ENCODE data around the gene CLDN4.

CLDN4 gene

DNA sequence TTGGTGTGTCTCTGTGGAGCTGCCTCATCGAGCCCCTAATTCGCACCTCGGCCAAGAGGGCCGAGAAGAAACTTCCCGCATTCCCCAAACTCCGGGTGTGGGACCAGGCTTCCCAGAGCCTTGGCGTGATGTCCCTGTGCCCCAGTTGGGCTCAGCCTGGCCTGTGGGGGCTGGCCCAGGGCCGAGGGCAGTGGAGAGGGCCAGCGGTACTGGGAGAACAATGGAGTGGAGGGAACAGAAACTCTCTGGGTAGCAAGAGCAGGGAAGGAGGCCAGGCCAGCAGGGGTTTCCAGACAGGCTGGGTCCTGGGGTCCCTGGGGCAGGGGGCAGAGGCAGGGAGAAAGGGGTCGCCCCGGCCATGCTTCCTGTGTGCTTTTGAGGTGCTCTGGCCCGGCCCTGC is 46.2 kb downstream of the CLDN4 start:
- no peak for DNase-seq

DNA sequence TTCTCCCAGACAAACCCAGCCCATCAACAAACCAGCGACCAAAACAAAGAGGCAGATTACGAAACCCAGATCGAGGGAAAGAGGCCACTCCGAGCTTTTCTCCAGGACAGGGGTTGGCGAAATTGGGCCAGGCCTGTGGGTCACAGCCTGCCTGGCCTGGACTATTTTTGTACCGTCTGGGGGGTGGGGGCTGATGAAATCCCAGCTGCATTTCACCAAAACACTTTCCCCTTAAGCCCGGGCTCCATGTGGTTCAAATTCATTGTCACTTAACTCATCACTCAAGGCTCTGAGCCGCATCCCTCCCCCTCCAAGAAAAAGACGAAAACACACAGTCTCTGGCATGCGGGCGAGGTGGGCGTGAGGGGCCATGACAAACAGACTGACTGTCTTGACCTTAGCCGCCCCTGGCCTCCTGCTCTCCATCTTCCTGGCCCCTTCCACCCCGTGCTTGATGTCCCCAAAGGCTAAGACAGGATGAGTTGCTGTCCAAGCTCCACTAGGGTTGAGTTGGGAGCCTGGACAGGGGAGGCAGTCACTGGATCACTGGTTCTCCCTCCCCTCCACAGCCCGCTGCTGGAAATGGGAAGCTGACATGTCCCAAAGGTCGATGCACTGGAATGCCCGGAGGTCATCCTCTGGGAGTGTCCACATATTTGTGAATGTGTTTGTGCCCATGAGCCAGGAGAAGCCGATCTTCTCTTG is 49.3 kb downstream of the CLDN4 start:
- no peak for DNase-seq

DNA sequence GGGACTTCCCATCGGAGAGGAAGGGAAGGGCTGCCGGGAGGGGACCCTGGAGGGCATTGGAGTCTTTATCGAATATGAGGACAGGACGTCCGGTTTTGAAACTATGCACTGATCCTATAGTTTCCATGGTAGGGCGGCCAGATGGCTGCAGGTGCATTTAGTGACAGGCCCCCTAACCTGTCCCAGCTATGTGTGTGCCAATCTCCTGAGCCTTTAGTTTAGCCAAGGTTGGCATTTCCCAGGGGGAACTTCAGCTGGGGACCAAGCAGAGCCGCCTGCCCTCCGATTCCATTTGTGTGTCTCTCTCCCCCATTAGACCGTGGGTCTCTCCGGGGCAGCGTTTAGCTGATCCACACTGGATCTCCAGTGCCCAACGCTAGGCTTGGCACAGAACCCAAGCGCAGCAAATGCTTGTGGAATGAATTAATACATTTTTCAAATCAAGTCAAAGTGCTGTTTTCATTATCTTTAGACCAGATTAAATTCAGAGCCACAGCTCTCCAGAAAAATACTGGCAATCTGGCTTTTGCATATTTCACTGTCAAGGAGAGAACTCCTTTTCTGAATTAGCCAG is 50.0 kb downstream of the CLDN4 start:
- no peak for DNase-seq

DNA sequence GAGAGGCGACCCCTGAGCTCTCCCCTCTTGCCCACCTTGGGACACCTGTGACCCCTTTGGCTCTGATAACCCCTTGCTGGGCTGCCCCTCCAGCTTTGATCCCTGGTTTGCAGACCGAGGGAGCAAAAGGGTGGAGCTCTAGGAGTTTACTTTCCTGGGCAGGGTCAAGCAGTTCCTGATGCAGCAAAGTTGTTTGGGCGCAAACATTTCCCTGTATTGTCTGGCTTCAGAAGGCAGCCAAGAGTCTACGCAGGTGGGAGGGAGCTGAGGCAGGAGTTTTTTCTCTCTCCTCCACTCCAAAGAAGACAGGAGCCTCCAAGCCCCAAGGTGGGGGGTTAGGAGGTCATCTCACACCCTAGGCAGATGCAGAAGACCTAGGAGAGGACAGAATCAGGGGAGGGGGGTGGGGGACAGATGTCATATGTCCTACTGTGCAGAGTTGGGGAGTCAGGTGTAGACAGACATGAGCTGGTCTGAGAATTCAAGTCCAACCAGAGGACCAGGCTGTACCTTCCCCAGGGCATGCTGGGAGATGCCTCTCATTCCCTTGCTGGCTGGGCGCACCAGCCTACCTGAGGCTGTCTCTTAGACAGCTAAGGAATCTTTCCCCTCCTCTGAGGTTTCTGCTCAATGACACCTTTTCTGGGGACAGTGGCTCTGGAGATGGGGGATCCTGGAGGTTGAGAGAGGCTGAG is 50.7 kb downstream of the CLDN4 start:
- DNase-seq = no peak

DNA sequence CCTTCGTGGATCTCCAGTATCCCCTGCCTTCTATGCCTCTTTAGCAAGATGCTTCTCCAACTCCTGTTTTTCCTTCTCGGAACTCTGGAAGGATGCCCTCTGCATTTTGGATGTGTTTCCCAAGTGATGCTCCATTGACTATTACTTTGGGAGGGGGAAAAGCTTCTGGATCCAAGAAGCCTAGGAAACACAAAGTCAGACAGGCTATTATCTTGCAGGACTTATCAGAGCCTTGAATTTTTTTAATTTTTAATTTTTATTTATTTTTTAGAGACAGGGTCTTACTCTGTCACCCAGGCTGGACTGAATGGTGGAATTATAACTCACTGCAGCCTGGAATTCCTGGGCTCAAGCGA is 51.2 kb downstream of the CLDN4 start:
- no peak for DNase-seq

Data from DMS153 (cell line).